Stimulated activated CD8-positive, alpha-beta memory T cell treated with anti-CD3 and anti-CD28 coated beads, Interleukin-4, amount 100 ng/mL, for 24 hours (primary cell): Measurements from ENCODE around the gene PNKD.

Experiments
- DNase-seq: peaks from one replicate; pipeline ENCODE4 v3.0.0-alpha.2; 2020; ENCODE audit warnings: low read depth

Gene PNKD

DNA sequence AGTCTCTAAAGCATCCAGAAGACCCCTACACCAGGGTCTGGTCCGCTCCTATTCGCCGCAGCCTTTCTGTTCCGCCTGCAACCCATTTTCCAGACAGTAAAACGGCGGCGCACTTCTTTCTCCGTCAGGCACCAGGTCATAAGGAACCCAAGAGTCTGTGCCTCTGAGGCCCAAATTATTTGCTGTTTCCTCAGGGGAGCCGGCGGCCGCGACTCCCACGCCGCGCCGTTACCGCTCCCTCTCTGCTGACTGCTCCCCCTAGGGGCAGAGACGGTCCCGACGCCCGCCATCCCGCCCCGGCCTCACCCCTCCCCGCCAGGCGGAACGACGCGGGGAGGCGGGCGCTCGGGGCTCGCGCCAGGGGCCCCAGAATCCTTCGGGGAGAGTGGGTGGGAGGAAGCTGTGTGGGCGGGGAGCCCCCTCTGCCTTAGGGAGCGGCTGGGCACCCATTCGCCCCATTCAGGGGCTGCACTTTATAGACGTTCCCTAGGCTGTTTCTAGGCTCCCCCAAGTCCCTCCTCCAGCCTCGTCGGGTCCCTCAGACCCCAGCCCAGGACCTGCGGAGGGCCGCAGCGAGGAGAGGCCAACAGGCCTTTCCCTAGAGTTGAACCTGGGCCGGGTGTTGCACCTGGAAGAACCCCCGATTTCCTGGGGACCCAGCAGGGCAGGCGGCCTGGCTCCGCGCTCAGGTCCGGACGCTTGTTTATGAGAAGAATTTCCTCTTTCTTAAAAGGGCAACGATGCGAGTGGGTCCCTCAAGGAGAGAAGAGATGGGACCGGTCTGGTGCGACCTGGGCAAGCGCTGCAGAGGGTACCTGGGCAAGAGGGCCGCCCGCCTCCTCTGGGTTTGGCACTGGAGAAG is 125.7 kb downstream of the PNKD start:
- DNase-seq: peak; percentile 90
